HepG2 (cell line): ENCODE measurements around the gene SPTBN2. TPM values are rescaled to one million over a fixed set of nuclear protein-coding genes. Genes with fewer than 3 reads are reported as not detected.

ENCODE experiments used
- ATAC-seq: fragments of 200-7000 bp; cut with Tn5 transposase; 3 replicates; pipeline ENCODE4 v1.9.1; 2020; ENCODE audit warnings: mild to moderate bottlenecking, moderate library complexity
- BruUV-seq: library from RNA; stranded (reverse); fragments of 400-500 nt; replicated peaks from 2 replicates; lab custom pipeline; 2021; lab: Mats Ljungman, UMichigan
- CTCF ChIA-PET: fragments of 300-600 bp; formaldehyde crosslinking; extraction: SDS; loops from one replicate; lab custom pipeline; 2021; ENCODE audit warnings: low total read pairs, inconsistent platforms, low intra/inter-chr PET ratio; lab: Yijun Ruan, JAX
- POLR2A ChIA-PET: fragments of 350-600 bp; sonication (Branson Sonifier 250); formaldehyde crosslinking; loops from one replicate; lab custom pipeline; 2020; ENCODE audit warnings: antibody characterized with exemption, inconsistent platforms; lab: Yijun Ruan, JAX
- DNase-seq: peaks from one replicate; pipeline ENCODE4 v3.0.0-alpha.2; 2015; ENCODE audit warnings: low spot score
- FAIRE-seq: peaks from 3 replicates; lab custom pipeline; 2011; peaks lifted over from hg19 to GRCh38; lab: Jason Lieb, UNC
- H2AFZ ChIP-seq: one replicate; pipeline ENCODE4 v1.6.1; 2011; ENCODE audit warnings: low read length, inconsistent platforms
- H3K27ac ChIP-seq: fragments of 300-600 bp; 3 replicates; pipeline ENCODE4 v1.8.0; 2011; ENCODE audit warnings: mixed run types, mild to moderate bottlenecking, mixed read lengths, low read length, inconsistent platforms; ENCODE audit not compliant: insufficient read depth; ENCODE audit errors: extremely low read length
- H3K27me3 ChIP-seq, 2 experiments: fragments of 200-600 bp in 1 of 2; 2 replicates in 1 of 2; 3 replicates in 1 of 2; pipeline versions ENCODE4 v1.6.0 to v1.8.0; 2011; ENCODE audit warnings: low read length in 2 of 2, mild to moderate bottlenecking in 2 of 2, moderate library complexity in 2 of 2, inconsistent platforms in 1 of 2; ENCODE audit not compliant: insufficient read depth in 2 of 2, control insufficient read depth in 1 of 2
- H3K36me3 ChIP-seq, 2 experiments: fragments of 200-600 bp in 1 of 2; replicated peaks in 1 of 2; 2 replicates in 1 of 2; 3 replicates in 1 of 2; pipeline versions ENCODE4 v1.5.1 to v1.8.0; 2011; ENCODE audit warnings: low read length in 2 of 2, inconsistent platforms in 1 of 2; ENCODE audit not compliant: insufficient read depth in 2 of 2, control insufficient read depth in 1 of 2
- H3K4me1 ChIP-seq: 2 replicates; pipeline ENCODE4 v1.5.1; 2012; ENCODE audit warnings: low read length, inconsistent platforms; ENCODE audit not compliant: insufficient read depth
- H3K4me2 ChIP-seq: 2 replicates; pipeline ENCODE4 v1.6.0; 2011; ENCODE audit warnings: low read depth, low read length, inconsistent platforms
- H3K4me3 ChIP-seq, 3 experiments: fragments of 200-600 bp in 1 of 3; sonication (generic), shearing (Covaris generic) in 1 of 3; replicated peaks in 1 of 3; 2 replicates each; pipeline ENCODE4 v1.5.1; 2011 to 2016; ENCODE audit warnings: low read length in 3 of 3, inconsistent platforms in 2 of 3, low read depth in 2 of 3, mild to moderate bottlenecking in 2 of 3, control low read depth in 1 of 3, mixed read lengths in 1 of 3; ENCODE audit not compliant: insufficient read depth in 1 of 3
- H3K79me2 ChIP-seq: one replicate; pipeline ENCODE4 v1.6.1; 2011; ENCODE audit warnings: low read length, inconsistent platforms; ENCODE audit not compliant: insufficient read depth
- H3K9ac ChIP-seq: 2 replicates; pipeline ENCODE4 v1.6.0; 2011; ENCODE audit warnings: mild to moderate bottlenecking, low read depth, low read length, inconsistent platforms; ENCODE audit not compliant: insufficient read depth
- H3K9me3 ChIP-seq: 2 replicates; pipeline ENCODE4 v1.5.1; 2012; ENCODE audit warnings: mild to moderate bottlenecking, low read length
- H4K20me1 ChIP-seq: 2 replicates; pipeline ENCODE4 v1.6.0; 2011; ENCODE audit warnings: inconsistent platforms, mild to moderate bottlenecking, low read length, moderate library complexity; ENCODE audit not compliant: insufficient read depth
- BORCS8-MEF2B ChIP-seq: sonication (generic); formaldehyde crosslinking; IDR thresholded peaks from 2 replicates; pipeline ENCODE4 v1.8.0; 2022; ENCODE audit warnings: mild to moderate bottlenecking, missing genetic modification reagents
- FOXC1 ChIP-seq: sonication (generic); formaldehyde crosslinking; IDR thresholded peaks from 2 replicates; pipeline ENCODE4 v1.8.0; 2022; ENCODE audit warnings: mild to moderate bottlenecking, missing genetic modification reagents, borderline replicate concordance
- HNRNPL ChIP-seq: fragments of 200-400 bp; formaldehyde crosslinking; IDR thresholded peaks from 2 replicates; pipeline ENCODE4 v1.6.1; 2017; ENCODE audit warnings: mild to moderate bottlenecking, low read depth, low read length
- ZNF30 ChIP-seq: sonication (generic); formaldehyde crosslinking; IDR thresholded peaks from 2 replicates; pipeline ENCODE4 v1.5.0; 2020; ENCODE audit warnings: mild to moderate bottlenecking, missing genetic modification reagents
- ZNF318 ChIP-seq: sonication (generic); formaldehyde crosslinking; IDR thresholded peaks from 2 replicates; pipeline ENCODE4 v1.4.0; 2020; ENCODE audit warnings: mild to moderate bottlenecking, missing genetic modification reagents
- ZNF367 ChIP-seq: sonication (generic); formaldehyde crosslinking; IDR thresholded peaks from 2 replicates; pipeline ENCODE4 v1.4.0; 2020; ENCODE audit warnings: missing genetic modification reagents, borderline replicate concordance
- ZNF446 ChIP-seq: sonication (generic); formaldehyde crosslinking; IDR thresholded peaks from 2 replicates; pipeline ENCODE4 v1.5.0; 2020; ENCODE audit warnings: mild to moderate bottlenecking, missing genetic modification reagents
- ZNF615 ChIP-seq: sonication (generic); formaldehyde crosslinking; IDR thresholded peaks from 2 replicates; pipeline ENCODE4 v1.5.0; 2020; ENCODE audit warnings: mild to moderate bottlenecking, missing genetic modification reagents, borderline replicate concordance
- WGBS: methylation state at CpG from one replicate; pipeline ENCODE4 v1.1.6; 2017; ENCODE audit warnings: low lambda C conversion rate; 5-methylcytosine and 5-hydroxymethylcytosine counted together
- in situ Hi-C: cut with HindIII; loops from 2 replicates; pipeline ENCODE4 v1.10.0; 2017; ENCODE audit warnings: low pct_unique_long_range_greater_than_20kb; ENCODE audit not compliant: extremely low pct_ligation_motif_present
- intact Hi-C: fragments of 100-400 bp; cut with micrococcal nuclease; formaldehyde crosslinking; loops from one replicate; pipeline ENCODE4 v1.10.0; 2022; ENCODE audit not compliant: unreplicated experiment
- polyA plus RNA-seq, 8 experiments: library from polyadenylated mRNA; depleted of rRNA in 3 of 8; stranded (reverse) in 7 of 8; unstranded in 1 of 8; fragments of >200 nt; fragmentation: Illumina TruSeq in 4 of 8; extraction: Trizol in 4 of 8; gene quantifications; 2 replicates each; pipeline versions ENCODE4 v1.2.1 to v1.2.3, GENCODE V29; 2011 to 2016; ENCODE audit warnings: low read depth in 4 of 8, missing spikeins in 1 of 8, mixed read lengths in 1 of 8; ENCODE audit not compliant: insufficient read depth in 1 of 8
- total RNA-seq, 5 experiments: library from RNA; depleted of rRNA; stranded (reverse); fragments of >200 nt; fragmentation: Illumina TruSeq; extraction: Trizol; gene quantifications; 2 replicates each; pipeline ENCODE4 v1.2.3, GENCODE V29; 2016; ENCODE audit warnings: low read depth in 1 of 5

The SPTBN2 gene
- total and polyA plus RNA-seq, 2 of the 13 experiments (the other 11 are each of a cell fraction or from before 2014, with no cell fraction given), result 0.65 to 4.0 TPM

- Histone ChIP-seq H3K9me3 (no peaks in the 10 kb centered on the region), H3K4me3 (no peak overlapping the region), H3K27me3 (no peaks in the 10 kb centered on the region), H3K27ac (no peak overlapping the region), H4K20me1 (no peaks in the 10 kb centered on the region), H3K4me2 (no peak overlapping the region), H3K36me3 (no peaks in the 10 kb centered on the region), H3K9ac (no peak overlapping the region), H3K4me1 (peaks cover 41% of the 10 kb centered on the region), H3K79me2 (no peaks in the 10 kb centered on the region), H2AFZ (no peak overlapping the region)
- no peak for FAIRE-seq
- ChIA-PET POLR2A (no interaction called here), CTCF (no interaction called here)
- in situ Hi-C loops (no loop called here), intact Hi-C loops (no loop called here)
- no peak for DNase-seq
- WGBS, result 80% methylated on average over 2 of the region's 3 CpGs
- ATAC-seq, result no peak
- BruUV-seq, result no TSS peak
- TF ChIP-seq FOXC1 (CRISPR knock-in tag) (no peak), HNRNPL (no peak), ZNF446 (CRISPR knock-in tag) (no peak), ZNF30 (CRISPR knock-in tag) (no peak), BORCS8-MEF2B (CRISPR knock-in tag) (no peak), ZNF318 (no peak), ZNF615 (CRISPR knock-in tag) (no peak), ZNF367 (CRISPR knock-in tag) (no peak)
These were observed 12.0 kb downstream of the SPTBN2 start for GRCh38 chr11:66716996-66717395.
